ENCODE data around the gene LRP1B.
"Not testable (repeated sequence)": the region's sequence is repeated elsewhere in the genome, so short reads cannot be mapped to it uniquely, and the experiment has no call there.

The LRP1B gene

GRCh38 chr2:140455315-140455714 is 1675.5 kb downstream of the LRP1B start:
- H3K36me3 ChIP-seq (ENCODE audit: control insufficient read depth in 1 of 2, insufficient read depth in 2 of 2, low read length in 2 of 2) = no peaks in the 10 kb centered on the region
- no peaks in the 10 kb centered on the region for H3K9me3 ChIP-seq (ENCODE audit: control insufficient read depth in 1 of 2, low read length in 2 of 2)
- H3K4me3 ChIP-seq (ENCODE audit: low read depth in 1 of 2, low read length in 2 of 2) = no peak overlapping the region
- H3K4me1 ChIP-seq (ENCODE audit: control insufficient read depth in 1 of 2, insufficient read depth in 2 of 2, low read length in 2 of 2) = no peaks in the 10 kb centered on the region
- H3K27me3 ChIP-seq (ENCODE audit: control insufficient read depth in 1 of 2, insufficient read depth in 2 of 2, low read length in 2 of 2) = no peaks in the 10 kb centered on the region
- H3K27ac ChIP-seq (ENCODE audit: low read depth, low read length) = no peak overlapping the region
- no peak overlapping the region for H3K9ac ChIP-seq (ENCODE audit: low read depth in 1 of 2, low read length in 2 of 2)

- no peak overlapping the region for H3K27ac ChIP-seq (ENCODE audit: low read depth, low read length)
- H3K27me3 ChIP-seq (ENCODE audit: control insufficient read depth in 1 of 2, insufficient read depth in 2 of 2, low read length in 2 of 2) = no peaks in the 10 kb centered on the region
- no peaks in the 10 kb centered on the region for H3K36me3 ChIP-seq (ENCODE audit: control insufficient read depth in 1 of 2, insufficient read depth in 2 of 2, low read length in 2 of 2)
- H3K4me1 ChIP-seq (ENCODE audit: control insufficient read depth in 1 of 2, insufficient read depth in 2 of 2, low read length in 2 of 2) = no peaks in the 10 kb centered on the region
- H3K9ac ChIP-seq (ENCODE audit: low read depth in 1 of 2, low read length in 2 of 2) = no peak overlapping the region
- no peak overlapping the region for H3K4me3 ChIP-seq (ENCODE audit: low read depth in 1 of 2, low read length in 2 of 2)
- H3K9me3 ChIP-seq (ENCODE audit: control insufficient read depth in 1 of 2, low read length in 2 of 2) = no peaks in the 10 kb centered on the region
Measured at GRCh38 chr2:140454717-140455116, 1676.1 kb downstream of the LRP1B start.

GRCh38 chr2:140451324-140451723 is 1679.5 kb downstream of the LRP1B start:
- Histone ChIP-seq H3K4me3 (ENCODE audit: low read depth in 1 of 2, low read length in 2 of 2) (no peak overlapping the region), H3K9ac (ENCODE audit: low read depth in 1 of 2, low read length in 2 of 2) (no peak overlapping the region), H3K27ac (ENCODE audit: low read depth, low read length) (no peak overlapping the region), H3K36me3 (ENCODE audit: control insufficient read depth in 1 of 2, insufficient read depth in 2 of 2, low read length in 2 of 2) (no peaks in the 10 kb centered on the region), H3K27me3 (ENCODE audit: control insufficient read depth in 1 of 2, insufficient read depth in 2 of 2, low read length in 2 of 2) (no peaks in the 10 kb centered on the region), H3K9me3 (ENCODE audit: control insufficient read depth in 1 of 2, low read length in 2 of 2) (no peaks in the 10 kb centered on the region), H3K4me1 (ENCODE audit: control insufficient read depth in 1 of 2, insufficient read depth in 2 of 2, low read length in 2 of 2) (no peaks in the 10 kb centered on the region)

GRCh38 chr2:140442319-140442718 is 1688.5 kb downstream of the LRP1B start:
- no peaks in the 10 kb centered on the region for H3K4me1 ChIP-seq (ENCODE audit: control insufficient read depth in 1 of 2, insufficient read depth in 2 of 2, low read length in 2 of 2)
- H3K27ac ChIP-seq (ENCODE audit: low read depth, low read length) = no peak overlapping the region
- no peak overlapping the region for H3K4me3 ChIP-seq (ENCODE audit: low read depth in 1 of 2, low read length in 2 of 2)
- H3K9ac ChIP-seq (ENCODE audit: low read depth in 1 of 2, low read length in 2 of 2) = no peak overlapping the region
- no peaks in the 10 kb centered on the region for H3K27me3 ChIP-seq (ENCODE audit: control insufficient read depth in 1 of 2, insufficient read depth in 2 of 2, low read length in 2 of 2)
- H3K9me3 ChIP-seq (ENCODE audit: control insufficient read depth in 1 of 2, low read length in 2 of 2) = no peaks in the 10 kb centered on the region
- H3K36me3 ChIP-seq (ENCODE audit: control insufficient read depth in 1 of 2, insufficient read depth in 2 of 2, low read length in 2 of 2) = no peaks in the 10 kb centered on the region

- H3K4me1 ChIP-seq (ENCODE audit: control insufficient read depth in 1 of 2, insufficient read depth in 2 of 2, low read length in 2 of 2) = no peaks in the 10 kb centered on the region
- no peaks in the 10 kb centered on the region for H3K36me3 ChIP-seq (ENCODE audit: control insufficient read depth in 1 of 2, insufficient read depth in 2 of 2, low read length in 2 of 2)
- H3K4me3 ChIP-seq (ENCODE audit: low read depth in 1 of 2, low read length in 2 of 2) = no peak overlapping the region
- no peak overlapping the region for H3K27ac ChIP-seq (ENCODE audit: low read depth, low read length)
- no peak overlapping the region for H3K9ac ChIP-seq (ENCODE audit: low read depth in 1 of 2, low read length in 2 of 2)
- no peaks in the 10 kb centered on the region for H3K27me3 ChIP-seq (ENCODE audit: control insufficient read depth in 1 of 2, insufficient read depth in 2 of 2, low read length in 2 of 2)
- H3K9me3 ChIP-seq (ENCODE audit: control insufficient read depth in 1 of 2, low read length in 2 of 2) = no peaks in the 10 kb centered on the region
Measured at GRCh38 chr2:140440815-140441214, 1690.0 kb downstream of the LRP1B start.

GRCh38 chr2:140436936-140437335 is 1693.9 kb downstream of the LRP1B start:
- H3K9ac ChIP-seq (ENCODE audit: low read depth in 1 of 2, low read length in 2 of 2) = no peak overlapping the region
- H3K36me3 ChIP-seq (ENCODE audit: control insufficient read depth in 1 of 2, insufficient read depth in 2 of 2, low read length in 2 of 2) = no peaks in the 10 kb centered on the region
- H3K4me1 ChIP-seq (ENCODE audit: control insufficient read depth in 1 of 2, insufficient read depth in 2 of 2, low read length in 2 of 2) = no peaks in the 10 kb centered on the region
- no peak overlapping the region for H3K4me3 ChIP-seq (ENCODE audit: low read depth in 1 of 2, low read length in 2 of 2)
- H3K27ac ChIP-seq (ENCODE audit: low read depth, low read length) = no peak overlapping the region
- no peaks in the 10 kb centered on the region for H3K27me3 ChIP-seq (ENCODE audit: control insufficient read depth in 1 of 2, insufficient read depth in 2 of 2, low read length in 2 of 2)
- H3K9me3 ChIP-seq (ENCODE audit: control insufficient read depth in 1 of 2, low read length in 2 of 2) = no peaks in the 10 kb centered on the region

GRCh38 chr2:140427033-140427432 is 1703.8 kb downstream of the LRP1B start:
- H3K9ac ChIP-seq (ENCODE audit: low read depth in 1 of 2, low read length in 2 of 2); H3K27ac ChIP-seq (ENCODE audit: low read depth, low read length); H3K4me3 ChIP-seq (ENCODE audit: low read depth in 1 of 2, low read length in 2 of 2); H3K4me1 ChIP-seq (ENCODE audit: control insufficient read depth in 1 of 2, insufficient read depth in 2 of 2, low read length in 2 of 2); H3K36me3 ChIP-seq (ENCODE audit: control insufficient read depth in 1 of 2, insufficient read depth in 2 of 2, low read length in 2 of 2); H3K9me3 ChIP-seq (ENCODE audit: control insufficient read depth in 1 of 2, low read length in 2 of 2); H3K27me3 ChIP-seq (ENCODE audit: control insufficient read depth in 1 of 2, insufficient read depth in 2 of 2, low read length in 2 of 2): not testable (repeated sequence)

GRCh38 chr2:140424471-140424870 is 1706.3 kb downstream of the LRP1B start:
- no peaks in the 10 kb centered on the region for H3K9me3 ChIP-seq (ENCODE audit: control insufficient read depth in 1 of 2, low read length in 2 of 2)
- no peak overlapping the region for H3K9ac ChIP-seq (ENCODE audit: low read depth in 1 of 2, low read length in 2 of 2)
- H3K27me3 ChIP-seq (ENCODE audit: control insufficient read depth in 1 of 2, insufficient read depth in 2 of 2, low read length in 2 of 2) = no peaks in the 10 kb centered on the region
- no peak overlapping the region for H3K27ac ChIP-seq (ENCODE audit: low read depth, low read length)
- H3K36me3 ChIP-seq (ENCODE audit: control insufficient read depth in 1 of 2, insufficient read depth in 2 of 2, low read length in 2 of 2) = no peaks in the 10 kb centered on the region
- H3K4me1 ChIP-seq (ENCODE audit: control insufficient read depth in 1 of 2, insufficient read depth in 2 of 2, low read length in 2 of 2) = no peaks in the 10 kb centered on the region
- no peak overlapping the region for H3K4me3 ChIP-seq (ENCODE audit: low read depth in 1 of 2, low read length in 2 of 2)

- H3K27me3 ChIP-seq (ENCODE audit: control insufficient read depth in 1 of 2, insufficient read depth in 2 of 2, low read length in 2 of 2) = no peaks in the 10 kb centered on the region
- no peaks in the 10 kb centered on the region for H3K36me3 ChIP-seq (ENCODE audit: control insufficient read depth in 1 of 2, insufficient read depth in 2 of 2, low read length in 2 of 2)
- no peaks in the 10 kb centered on the region for H3K9me3 ChIP-seq (ENCODE audit: control insufficient read depth in 1 of 2, low read length in 2 of 2)
- H3K4me1 ChIP-seq (ENCODE audit: control insufficient read depth in 1 of 2, insufficient read depth in 2 of 2, low read length in 2 of 2) = no peaks in the 10 kb centered on the region
- H3K9ac ChIP-seq (ENCODE audit: low read depth in 1 of 2, low read length in 2 of 2) = no peak overlapping the region
- no peak overlapping the region for H3K27ac ChIP-seq (ENCODE audit: low read depth, low read length)
- no peak overlapping the region for H3K4me3 ChIP-seq (ENCODE audit: low read depth in 1 of 2, low read length in 2 of 2)
Measured at GRCh38 chr2:140422759-140423158, 1708.1 kb downstream of the LRP1B start.

- no peak overlapping the region for H3K9ac ChIP-seq (ENCODE audit: low read depth in 1 of 2, low read length in 2 of 2)
- H3K27ac ChIP-seq (ENCODE audit: low read depth, low read length) = no peak overlapping the region
- H3K9me3 ChIP-seq (ENCODE audit: control insufficient read depth in 1 of 2, low read length in 2 of 2) = peaks cover 0 to 3% of the 10 kb centered on the region in 2 donors
- H3K4me3 ChIP-seq (ENCODE audit: low read depth in 1 of 2, low read length in 2 of 2) = no peak overlapping the region
- H3K27me3 ChIP-seq (ENCODE audit: control insufficient read depth in 1 of 2, insufficient read depth in 2 of 2, low read length in 2 of 2) = no peaks in the 10 kb centered on the region
- no peaks in the 10 kb centered on the region for H3K4me1 ChIP-seq (ENCODE audit: control insufficient read depth in 1 of 2, insufficient read depth in 2 of 2, low read length in 2 of 2)
- H3K36me3 ChIP-seq (ENCODE audit: control insufficient read depth in 1 of 2, insufficient read depth in 2 of 2, low read length in 2 of 2) = no peaks in the 10 kb centered on the region
Measured at GRCh38 chr2:140417504-140417903, 1713.3 kb downstream of the LRP1B start.

- Histone ChIP-seq H3K27ac (ENCODE audit: low read depth, low read length) (no peak overlapping the region), H3K36me3 (ENCODE audit: control insufficient read depth in 1 of 2, insufficient read depth in 2 of 2, low read length in 2 of 2) (no peaks in the 10 kb centered on the region), H3K9ac (ENCODE audit: low read depth in 1 of 2, low read length in 2 of 2) (no peak overlapping the region), H3K9me3 (ENCODE audit: control insufficient read depth in 1 of 2, low read length in 2 of 2) (peaks cover 0 to 3% of the 10 kb centered on the region in 2 donors), H3K27me3 (ENCODE audit: control insufficient read depth in 1 of 2, insufficient read depth in 2 of 2, low read length in 2 of 2) (no peaks in the 10 kb centered on the region), H3K4me1 (ENCODE audit: control insufficient read depth in 1 of 2, insufficient read depth in 2 of 2, low read length in 2 of 2) (no peaks in the 10 kb centered on the region), H3K4me3 (ENCODE audit: low read depth in 1 of 2, low read length in 2 of 2) (no peak overlapping the region)
Measured at GRCh38 chr2:140416577-140416976, 1714.2 kb downstream of the LRP1B start.

Data from duodenal mucosa (tissue), 2 donors.